ENCODE data around the gene ADCY6. TPM values are rescaled to one million over a fixed set of nuclear protein-coding genes. Genes with fewer than 3 reads are reported as not detected.
A peak's percentile ranks its signal among the peaks of the same experiment; 100 is the strongest.

The ADCY6 gene
- total RNA-seq: 58.5 TPM
- long read RNA-seq, partial matches to known transcripts: 22 of 31 reads
- long read RNA-seq, other reads (novel, unspliced or antisense): 9 of 31 reads

DNA sequence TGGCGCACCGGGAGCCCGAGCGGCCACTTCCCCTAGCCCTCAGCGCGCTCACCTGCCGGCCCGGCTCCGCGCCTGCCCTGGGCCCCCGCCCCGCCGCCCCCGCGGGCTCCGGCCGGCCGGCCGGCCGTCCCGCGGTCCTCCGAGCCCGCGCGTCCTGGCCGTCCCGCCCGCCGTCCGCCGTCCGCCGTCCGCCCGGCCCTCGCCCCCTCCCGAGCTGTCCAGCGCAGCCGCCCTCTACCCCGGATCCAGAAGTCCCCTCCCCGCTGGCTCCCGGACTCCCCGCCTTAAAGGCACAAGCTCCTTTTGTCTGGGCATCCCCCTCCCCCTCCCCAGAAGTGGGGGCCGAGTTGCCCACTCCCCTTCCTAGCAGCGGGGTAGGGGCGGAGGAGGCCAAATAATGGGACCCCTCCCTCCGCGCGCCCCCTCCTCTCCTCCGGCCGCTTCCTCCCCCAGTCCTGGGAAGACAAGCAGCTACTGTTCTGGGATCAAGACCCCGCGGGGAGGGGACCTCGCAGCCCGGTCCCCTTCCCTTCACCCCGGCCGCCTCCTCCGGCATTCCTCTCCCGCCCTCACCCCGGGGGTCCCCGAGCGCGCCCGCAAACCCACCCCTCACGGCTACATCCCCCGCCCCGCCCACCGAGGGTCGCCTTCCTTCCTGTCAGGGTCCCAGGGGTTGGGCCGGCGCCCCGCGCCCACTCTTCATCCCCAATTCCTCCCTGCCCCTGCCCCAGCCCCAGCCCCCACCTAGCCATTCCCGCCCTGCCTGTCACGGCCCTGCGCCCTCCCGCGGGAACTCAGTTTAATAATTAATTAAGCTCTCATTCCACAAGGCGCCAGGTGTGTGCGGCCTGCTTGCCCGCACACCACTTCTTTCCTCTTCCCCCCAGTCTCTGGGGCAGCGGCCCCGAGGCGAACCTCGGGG, at the start of gene ADCY6:
ADCY6 (minus strand) TSS at position 236 of the 922 bp plus-strand sequence. CDS start 5,655 bp downstream, outside the sequence.
- DNase-seq (ENCODE audit: low spot score): peak; percentile 94

- DNase-seq (ENCODE audit: low spot score): no peak
Observed at GRCh38 chr12:48838048-48838447, 49.2 kb upstream of the ADCY6 start.

DNA sequence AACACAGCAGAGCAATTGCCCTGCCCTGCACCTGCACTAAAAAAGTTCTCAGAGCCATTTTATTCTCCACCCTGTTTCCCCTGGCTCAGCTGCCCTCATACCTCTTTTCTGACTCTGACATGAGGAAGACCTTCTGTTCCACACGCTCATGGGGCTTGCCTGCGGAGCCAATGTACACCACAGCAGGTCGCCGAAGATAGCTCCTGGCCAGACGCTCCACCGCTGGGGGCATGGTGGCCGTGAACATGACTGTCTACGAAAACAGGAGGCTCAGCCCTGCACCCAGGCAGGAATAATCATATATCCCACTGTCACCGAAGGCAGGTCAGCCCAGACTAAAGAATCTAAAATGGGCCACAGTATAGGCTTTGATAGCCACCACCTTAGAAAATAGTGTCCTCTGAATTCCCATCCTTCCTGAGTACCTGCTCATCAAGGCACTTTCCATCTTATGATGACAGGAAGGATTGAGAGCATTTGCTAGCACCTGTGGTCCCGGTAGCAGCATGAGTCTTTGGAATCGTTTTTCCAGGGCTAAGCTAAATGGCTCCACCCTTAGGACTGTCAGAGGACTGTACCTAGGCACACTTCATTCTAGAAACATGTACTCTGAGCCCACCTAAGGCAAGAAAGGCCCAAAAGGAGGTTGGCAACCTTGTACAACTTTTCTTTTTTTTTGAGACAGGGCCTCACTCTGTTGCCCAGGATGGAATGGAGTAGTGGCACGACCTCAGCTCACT, 43.6 kb upstream of the ADCY6 start:
- no peak for DNase-seq (ENCODE audit: low spot score)

- DNase-seq (ENCODE audit: low spot score): no peak
Observed at GRCh38 chr12:48831257-48831656, 42.4 kb upstream of the ADCY6 start.

DNA sequence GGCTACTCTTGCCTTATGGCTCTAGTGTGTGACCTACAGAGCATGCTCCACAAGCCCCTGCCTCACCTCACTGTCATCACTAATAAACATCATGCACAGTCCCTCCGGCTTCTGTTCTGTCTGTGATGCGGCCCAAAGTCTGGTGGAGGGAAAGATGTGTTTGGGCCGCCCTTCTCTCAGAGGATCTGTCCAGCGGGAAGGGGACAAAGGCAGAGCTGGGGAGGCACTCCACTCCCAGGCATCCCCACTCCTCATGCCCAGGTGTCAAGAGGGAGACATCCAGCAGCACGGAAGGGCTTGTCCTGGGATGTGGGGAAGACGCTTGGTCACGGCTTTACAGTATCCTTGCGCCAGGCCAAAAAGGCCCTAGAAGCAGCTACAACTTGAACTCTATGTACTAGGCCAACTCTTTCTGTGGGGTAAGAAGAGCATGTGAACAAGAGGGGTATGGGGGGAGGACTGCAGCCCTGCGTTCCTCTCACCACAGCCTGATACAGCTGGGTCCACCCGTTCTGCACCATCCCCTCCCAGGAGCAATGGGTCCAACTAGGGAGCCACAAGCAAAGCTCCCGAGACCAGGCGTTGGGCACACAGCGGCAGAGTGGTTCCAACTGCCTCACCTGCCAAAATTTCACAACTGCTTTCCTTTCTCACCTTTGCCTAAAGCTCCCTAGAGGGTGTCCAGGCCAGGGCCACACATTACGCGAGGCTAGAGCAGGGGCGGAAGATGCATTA, 40.1 kb upstream of the ADCY6 start:
- no peak for DNase-seq (ENCODE audit: low spot score)

GRCh38 chr12:48828293-48828692, 39.4 kb upstream of the ADCY6 start:
- DNase-seq (ENCODE audit: low spot score): no peak

GRCh38 chr12:48827513-48828096, 38.7 kb upstream of the ADCY6 start:
- no peak for DNase-seq (ENCODE audit: low spot score)

GRCh38 chr12:48827026-48827425, 38.1 kb upstream of the ADCY6 start:
- no peak for DNase-seq (ENCODE audit: low spot score)

DNA sequence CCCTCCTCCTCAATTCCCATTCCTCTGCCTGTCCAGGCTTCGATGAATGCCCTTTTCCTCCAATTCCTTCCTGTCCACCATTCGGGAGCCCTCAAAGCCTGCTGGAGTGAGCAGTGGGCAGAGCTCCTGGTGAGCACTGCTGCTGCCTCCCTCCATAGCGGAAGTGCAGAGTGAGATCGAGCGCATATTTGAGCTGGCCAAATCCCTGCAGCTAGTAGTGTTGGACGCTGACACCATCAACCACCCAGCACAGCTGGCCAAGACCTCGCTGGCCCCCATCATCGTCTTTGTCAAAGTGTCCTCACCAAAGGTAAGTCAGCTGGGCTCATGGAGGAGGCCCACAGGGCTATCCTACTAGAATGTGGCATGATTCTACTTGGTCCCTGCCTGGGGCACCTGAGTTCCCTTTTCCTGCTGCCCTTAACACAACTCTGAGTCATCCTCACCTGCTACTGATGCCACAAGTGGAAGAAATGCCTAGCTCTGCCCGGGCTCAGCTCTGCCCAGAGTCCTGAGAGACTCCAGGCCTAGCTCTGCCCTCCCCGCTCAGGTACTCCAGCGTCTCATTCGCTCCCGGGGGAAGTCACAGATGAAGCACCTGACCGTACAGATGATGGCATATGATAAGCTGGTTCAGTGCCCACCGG, 37.4 kb upstream of the ADCY6 start:
- no peak for DNase-seq (ENCODE audit: low spot score)

DNA sequence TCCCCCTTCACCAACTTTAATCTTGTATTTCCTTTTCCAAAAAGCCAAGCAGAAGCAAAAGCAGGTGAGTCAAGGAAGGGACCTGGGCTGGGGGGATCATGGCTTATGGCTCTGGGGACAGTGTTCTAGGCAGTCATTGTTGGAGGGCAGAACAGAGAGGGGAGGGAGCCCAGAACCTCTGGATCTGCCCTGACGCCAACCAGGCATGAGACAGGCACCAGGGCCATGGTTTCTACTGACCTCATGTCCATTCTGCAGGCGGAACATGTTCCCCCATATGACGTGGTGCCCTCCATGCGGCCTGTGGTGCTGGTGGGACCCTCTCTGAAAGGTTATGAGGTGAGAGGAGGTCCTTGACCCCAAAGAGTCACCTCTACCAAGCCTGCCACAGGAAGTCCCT, 36.0 kb upstream of the ADCY6 start:
- DNase-seq (ENCODE audit: low spot score): no peak

DNA sequence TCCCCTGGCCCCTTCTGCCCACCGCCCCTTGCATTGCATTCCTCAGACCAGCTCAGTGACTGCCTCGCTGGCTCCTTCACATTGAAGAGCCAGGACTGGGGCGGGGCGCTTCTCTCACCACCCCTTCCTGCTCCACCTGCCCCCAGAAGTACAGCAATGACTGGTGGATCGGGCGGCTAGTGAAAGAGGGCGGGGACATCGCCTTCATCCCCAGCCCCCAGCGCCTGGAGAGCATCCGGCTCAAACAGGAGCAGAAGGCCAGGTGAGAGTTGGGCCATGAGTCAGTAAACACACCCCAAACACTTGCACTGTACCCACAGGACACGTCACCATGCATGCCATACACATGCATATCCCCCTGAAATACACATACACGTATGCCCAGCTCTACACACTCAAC, 35.2 kb upstream of the ADCY6 start:
- no peak for DNase-seq (ENCODE audit: low spot score)

DNA sequence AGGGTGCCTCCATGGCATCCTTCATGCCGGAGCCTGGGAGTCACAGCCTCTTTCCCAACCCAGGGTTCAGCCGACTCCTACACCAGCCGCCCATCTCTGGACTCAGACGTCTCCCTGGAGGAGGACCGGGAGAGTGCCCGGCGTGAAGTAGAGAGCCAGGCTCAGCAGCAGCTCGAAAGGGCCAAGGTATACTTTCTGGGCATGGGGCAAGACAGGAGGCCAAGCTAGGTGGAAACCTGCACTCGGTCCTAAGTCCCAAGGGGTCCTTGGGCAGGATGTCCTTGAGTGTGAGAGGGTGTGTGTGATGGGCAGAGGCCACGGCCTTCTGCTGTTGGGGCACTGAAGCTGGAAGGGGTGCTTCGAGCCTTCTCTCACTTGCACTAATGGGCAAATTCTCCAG, 34.4 kb upstream of the ADCY6 start:
- no peak for DNase-seq (ENCODE audit: low spot score)

DNA sequence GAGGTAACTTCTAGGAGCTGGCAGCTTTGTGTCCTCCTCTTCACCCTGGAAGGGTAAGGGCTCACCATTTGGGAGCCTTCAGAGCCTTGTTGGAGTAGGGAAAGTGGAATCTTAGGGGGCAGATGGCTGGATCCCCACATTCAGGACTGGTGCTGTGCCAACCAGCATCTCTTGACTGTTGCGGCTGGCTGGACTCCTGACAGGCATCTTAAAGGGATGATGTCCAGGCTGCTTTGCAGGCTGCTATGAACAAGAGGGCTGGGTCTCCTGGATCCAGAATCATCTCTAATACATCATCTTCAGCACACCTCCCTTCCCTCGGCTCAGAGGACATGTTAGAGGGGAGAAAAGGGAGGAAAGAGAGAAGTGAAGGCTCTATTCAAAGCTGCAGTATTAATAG, 33.8 kb upstream of the ADCY6 start:
- DNase-seq (ENCODE audit: low spot score): no peak

DNA sequence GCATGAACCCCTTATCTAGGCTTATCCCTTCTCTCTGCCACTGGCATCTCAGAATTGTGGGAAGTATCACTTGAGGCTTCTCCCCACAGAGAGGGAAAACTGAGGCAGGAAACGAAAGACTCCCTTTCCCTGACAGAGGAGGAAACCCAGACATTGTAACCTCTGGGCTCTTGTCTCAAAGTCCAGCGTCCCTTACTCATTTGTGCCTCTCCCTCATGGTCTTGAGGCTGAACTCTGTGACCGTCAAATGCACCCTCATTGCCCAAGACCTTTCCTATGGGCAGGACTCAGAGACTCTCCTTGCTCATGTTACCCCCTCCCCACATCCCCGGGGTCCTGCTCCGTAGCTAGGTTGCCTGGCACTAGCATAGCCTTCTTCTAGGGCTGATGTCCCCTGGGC, 33.2 kb upstream of the ADCY6 start:
- no peak for DNase-seq (ENCODE audit: low spot score)

GRCh38 chr12:48819986-48820725, 31.3 kb upstream of the ADCY6 start:
- DNase-seq (ENCODE audit: low spot score): no peak

DNA sequence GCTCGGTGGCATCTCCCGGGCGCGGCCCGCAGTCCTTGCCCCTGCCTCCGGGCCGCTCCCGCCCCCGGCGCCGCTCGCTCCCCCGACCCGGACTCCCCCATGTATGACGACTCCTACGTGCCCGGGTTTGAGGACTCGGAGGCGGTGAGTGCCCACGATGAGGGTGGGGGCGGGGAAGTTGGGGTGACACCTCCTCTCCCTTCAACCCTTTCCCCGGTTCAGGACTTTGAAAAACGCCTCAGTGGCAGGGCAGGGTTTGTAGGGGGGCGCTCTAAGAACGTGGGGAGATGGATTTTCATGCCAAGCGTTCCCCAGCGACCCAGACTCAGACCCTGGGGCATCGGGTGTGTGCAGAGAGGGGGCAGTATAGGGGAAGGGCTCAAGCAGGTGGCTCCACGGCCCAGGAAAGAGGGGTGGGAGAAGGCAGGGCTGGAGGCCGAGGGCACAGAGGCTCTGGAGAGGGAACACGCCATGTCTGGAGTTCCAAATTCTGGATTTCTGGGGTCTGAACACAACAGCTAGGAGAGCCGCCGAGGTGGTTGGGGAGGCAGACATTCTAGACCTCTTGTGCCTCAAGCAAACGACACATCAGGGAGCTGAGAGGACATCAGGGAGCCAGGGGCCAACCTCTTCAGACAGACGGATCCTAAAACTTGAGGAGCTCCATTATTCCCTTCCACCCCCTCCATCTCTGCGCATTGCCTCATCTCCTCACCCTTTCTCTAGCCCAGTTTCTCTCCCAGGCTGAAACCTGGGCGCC, 30.1 kb upstream of the ADCY6 start:
- DNase-seq (ENCODE audit: low spot score): no peak

DNA sequence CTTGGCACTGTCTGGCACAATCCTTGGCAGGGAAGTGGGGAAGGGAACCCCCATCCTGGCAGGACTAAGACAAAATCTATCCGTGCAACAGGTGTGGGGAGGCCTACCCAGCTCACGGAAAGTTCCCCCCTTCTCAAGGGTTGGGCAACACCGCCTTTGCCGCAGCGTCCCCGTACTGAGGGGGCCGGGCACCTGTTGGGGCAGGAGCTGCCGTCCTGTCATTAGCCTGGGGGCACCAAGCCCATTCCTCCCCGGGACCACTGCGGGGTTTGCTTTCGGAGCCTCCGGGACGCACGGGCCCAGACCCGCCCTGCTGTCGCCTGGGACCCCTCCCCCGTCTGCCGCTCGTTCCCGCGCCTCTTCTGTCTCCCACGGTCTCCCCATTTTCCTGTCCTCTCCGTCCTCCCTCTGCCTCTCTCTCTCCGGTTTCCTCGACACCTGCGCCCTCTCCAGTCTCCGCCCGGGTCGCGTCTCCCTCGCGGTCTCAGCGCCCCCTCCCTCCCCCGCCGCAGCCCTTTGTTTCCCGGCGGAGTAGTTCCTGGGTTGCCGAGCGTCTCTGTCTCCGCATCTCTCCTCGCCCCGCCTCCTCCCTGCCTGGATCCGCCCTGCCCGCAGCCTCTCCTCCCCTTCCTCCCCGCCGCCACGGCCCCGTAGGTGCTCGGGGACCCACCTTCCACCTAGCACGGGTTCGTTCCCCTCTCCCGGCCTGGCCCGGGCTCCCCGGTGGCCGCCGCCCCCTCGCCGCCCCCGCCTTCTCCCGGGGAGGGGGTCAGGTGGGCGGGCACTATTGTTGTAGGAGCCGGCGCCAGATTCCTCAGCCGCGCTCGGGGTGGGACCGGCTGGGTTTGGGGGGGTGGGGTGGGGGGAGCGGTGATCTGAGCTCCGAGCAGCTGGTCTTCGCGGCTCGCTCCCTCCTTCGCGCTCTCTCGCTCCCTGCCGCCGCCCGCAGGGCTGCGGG, 29.3 kb upstream of the ADCY6 start, which contains the start of gene CACNB3:
CACNB3 (plus strand) TSS at position 624 of the 958 bp plus-strand sequence. CDS start 434 bp downstream, outside the sequence.
- no peak for DNase-seq (ENCODE audit: low spot score)
